ENCODE data around the gene KIAA1671.

KIAA1671 gene

DNA sequence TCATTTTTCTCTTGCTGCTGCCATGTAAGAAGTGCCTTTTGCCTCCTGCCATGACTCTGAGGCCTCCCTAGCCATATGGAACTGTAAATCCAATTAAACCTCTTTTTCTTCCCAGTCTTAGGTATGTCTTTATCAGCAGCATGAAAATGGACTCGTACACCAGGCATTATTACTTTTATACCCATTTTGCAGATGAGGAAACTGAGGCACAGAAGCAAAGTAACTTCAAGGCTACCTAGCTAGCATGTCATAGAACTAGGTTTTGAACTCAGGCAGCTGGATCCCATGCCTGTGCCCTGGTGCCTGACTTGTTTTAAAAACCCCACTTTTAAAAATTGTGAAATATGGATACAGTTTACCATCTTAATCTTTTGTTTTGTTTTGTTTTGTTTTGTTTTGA lies 25.8 kb downstream of the KIAA1671 start:
- Histone ChIP-seq H3K56ac (ENCODE audit: low read length) (no peak overlapping the region), H3K79me1 (ENCODE audit: low read length) (peaks cover 14% of the 10 kb centered on the region), H3K23ac (ENCODE audit: low read length) (no peak overlapping the region), H4K5ac (ENCODE audit: low read length) (no peak overlapping the region), H3K4me3 (ENCODE audit: low read length) (no peak overlapping the region), H3K9ac (ENCODE audit: low read length) (no peak overlapping the region), H3K79me2 (ENCODE audit: control insufficient read depth, insufficient read depth, low read length) (no peaks in the 10 kb centered on the region), H3K27me3 (ENCODE audit: insufficient read depth, low read length, poor library complexity) (no peaks in the 10 kb centered on the region), H3K36me3 (ENCODE audit: control insufficient read depth, insufficient read depth, low read length) (no peaks in the 10 kb centered on the region), H3K4me1 (ENCODE audit: control insufficient read depth, low read depth, low read length) (peaks cover 14% of the 10 kb centered on the region), H3K27ac (ENCODE audit: low read depth, low read length) (no peak overlapping the region), H4K8ac (ENCODE audit: low read depth, low read length) (no peak overlapping the region), H2BK120ac (ENCODE audit: low read depth, low read length) (no peak overlapping the region), H2BK5ac (ENCODE audit: low read length) (no peak overlapping the region), H3K4ac (ENCODE audit: low read depth, low read length) (no peak overlapping the region), H2BK15ac (replicated peaks; ENCODE audit: low read depth) (no peak overlapping the region), H2AK5ac (ENCODE audit: low read length) (no peak overlapping the region), H3K18ac (ENCODE audit: low read length) (no peak overlapping the region), H3K4me2 (ENCODE audit: low read length) (no peak overlapping the region)
- no CpG with 5 or more reads among the region's 1 CpG for WGBS (ENCODE audit: extremely low coverage, insufficient coverage, low lambda C conversion rate)
- DNase-seq: no peak

DNA sequence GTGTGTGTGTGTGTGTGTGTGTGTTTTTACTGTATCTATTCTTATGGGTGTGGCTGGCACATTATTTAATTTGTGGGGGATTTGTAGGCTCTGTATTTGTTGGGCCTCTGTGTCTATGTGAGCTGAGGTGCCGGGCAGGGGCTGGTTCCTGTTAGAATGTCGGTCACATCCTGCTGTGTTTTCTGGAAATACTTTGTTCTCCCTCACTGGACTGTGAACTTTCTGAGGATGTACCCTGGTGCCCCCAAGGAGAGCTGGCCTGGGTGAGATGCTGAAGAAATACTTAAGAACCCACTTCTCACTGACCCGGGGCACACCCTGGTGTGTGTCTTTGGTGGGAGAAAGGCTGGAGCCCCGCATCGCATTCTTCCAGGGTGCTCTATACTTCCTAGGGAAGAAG lies 28.6 kb downstream of the KIAA1671 start:
- H3K4ac ChIP-seq (ENCODE audit: low read depth, low read length): no peak overlapping the region
- H2BK5ac ChIP-seq (ENCODE audit: low read length): no peak overlapping the region
- no peak overlapping the region for H3K9ac ChIP-seq (ENCODE audit: low read length)
- no peak overlapping the region for H3K18ac ChIP-seq (ENCODE audit: low read length)
- no peak overlapping the region for H3K56ac ChIP-seq (ENCODE audit: low read length)
- DNase-seq: no peak
- H3K27ac ChIP-seq (ENCODE audit: low read depth, low read length): no peak overlapping the region
- no peak overlapping the region for H2BK15ac ChIP-seq (replicated peaks; ENCODE audit: low read depth)
- no peak overlapping the region for H4K8ac ChIP-seq (ENCODE audit: low read depth, low read length)
- peaks cover 2% of the 10 kb centered on the region for H3K79me2 ChIP-seq (ENCODE audit: control insufficient read depth, insufficient read depth, low read length)
- H3K4me3 ChIP-seq (ENCODE audit: low read length): no peak overlapping the region
- no peaks in the 10 kb centered on the region for H3K36me3 ChIP-seq (ENCODE audit: control insufficient read depth, insufficient read depth, low read length)
- H3K79me1 ChIP-seq (ENCODE audit: low read length): peaks cover 13% of the 10 kb centered on the region
- no peak overlapping the region for H3K23ac ChIP-seq (ENCODE audit: low read length)
- WGBS (ENCODE audit: extremely low coverage, insufficient coverage, low lambda C conversion rate): no CpG with 5 or more reads among the region's 5 CpGs
- no peak overlapping the region for H4K5ac ChIP-seq (ENCODE audit: low read length)
- no peaks in the 10 kb centered on the region for H3K27me3 ChIP-seq (ENCODE audit: insufficient read depth, low read length, poor library complexity)
- peak overlapping the region; percentile 3 for H2BK120ac ChIP-seq (ENCODE audit: low read depth, low read length)
- H3K4me2 ChIP-seq (ENCODE audit: low read length): no peak overlapping the region
- peak overlapping the region; percentile 14 for H2AK5ac ChIP-seq (ENCODE audit: low read length)
- peaks cover 13% of the 10 kb centered on the region for H3K4me1 ChIP-seq (ENCODE audit: control insufficient read depth, low read depth, low read length)

DNA sequence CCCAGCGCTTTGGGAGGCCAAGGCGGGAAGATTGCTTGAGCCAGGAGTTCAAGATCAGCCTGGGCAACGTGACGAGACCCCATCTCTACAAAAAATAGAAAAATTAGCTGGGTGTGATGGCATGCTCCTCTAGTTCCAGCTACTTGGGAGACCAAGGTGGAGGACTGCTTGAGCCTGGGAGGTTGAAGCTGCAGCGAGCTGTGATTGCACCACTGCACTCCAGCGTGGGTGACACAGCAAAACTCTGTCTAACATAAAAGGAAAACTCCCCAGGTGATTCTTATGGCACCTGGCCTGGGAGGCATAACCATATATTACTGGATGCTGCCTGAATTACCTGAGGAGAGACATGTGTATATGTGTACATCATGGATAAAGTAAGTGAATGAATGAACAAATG lies 29.1 kb downstream of the KIAA1671 start:
- Histone ChIP-seq H3K79me1 (ENCODE audit: low read length) (peaks cover 10% of the 10 kb centered on the region), H3K4me1 (ENCODE audit: control insufficient read depth, low read depth, low read length) (peaks cover 13% of the 10 kb centered on the region), H3K4me3 (ENCODE audit: low read length) (no peak overlapping the region), H2BK120ac (ENCODE audit: low read depth, low read length) (no peak overlapping the region), H3K9ac (ENCODE audit: low read length) (no peak overlapping the region), H3K56ac (ENCODE audit: low read length) (no peak overlapping the region), H2AK5ac (ENCODE audit: low read length) (no peak overlapping the region), H3K79me2 (ENCODE audit: control insufficient read depth, insufficient read depth, low read length) (peaks cover 2% of the 10 kb centered on the region), H3K18ac (ENCODE audit: low read length) (no peak overlapping the region), H3K27me3 (ENCODE audit: insufficient read depth, low read length, poor library complexity) (no peaks in the 10 kb centered on the region), H3K23ac (ENCODE audit: low read length) (no peak overlapping the region), H3K4ac (ENCODE audit: low read depth, low read length) (no peak overlapping the region), H3K36me3 (ENCODE audit: control insufficient read depth, insufficient read depth, low read length) (no peaks in the 10 kb centered on the region), H2BK15ac (replicated peaks; ENCODE audit: low read depth) (no peak overlapping the region), H4K5ac (ENCODE audit: low read length) (no peak overlapping the region), H4K8ac (ENCODE audit: low read depth, low read length) (no peak overlapping the region), H3K4me2 (ENCODE audit: low read length) (no peak overlapping the region), H3K27ac (ENCODE audit: low read depth, low read length) (no peak overlapping the region), H2BK5ac (ENCODE audit: low read length) (no peak overlapping the region)
- WGBS (ENCODE audit: extremely low coverage, insufficient coverage, low lambda C conversion rate): no CpG with 5 or more reads among the region's 6 CpGs
- DNase-seq: no peak

DNA sequence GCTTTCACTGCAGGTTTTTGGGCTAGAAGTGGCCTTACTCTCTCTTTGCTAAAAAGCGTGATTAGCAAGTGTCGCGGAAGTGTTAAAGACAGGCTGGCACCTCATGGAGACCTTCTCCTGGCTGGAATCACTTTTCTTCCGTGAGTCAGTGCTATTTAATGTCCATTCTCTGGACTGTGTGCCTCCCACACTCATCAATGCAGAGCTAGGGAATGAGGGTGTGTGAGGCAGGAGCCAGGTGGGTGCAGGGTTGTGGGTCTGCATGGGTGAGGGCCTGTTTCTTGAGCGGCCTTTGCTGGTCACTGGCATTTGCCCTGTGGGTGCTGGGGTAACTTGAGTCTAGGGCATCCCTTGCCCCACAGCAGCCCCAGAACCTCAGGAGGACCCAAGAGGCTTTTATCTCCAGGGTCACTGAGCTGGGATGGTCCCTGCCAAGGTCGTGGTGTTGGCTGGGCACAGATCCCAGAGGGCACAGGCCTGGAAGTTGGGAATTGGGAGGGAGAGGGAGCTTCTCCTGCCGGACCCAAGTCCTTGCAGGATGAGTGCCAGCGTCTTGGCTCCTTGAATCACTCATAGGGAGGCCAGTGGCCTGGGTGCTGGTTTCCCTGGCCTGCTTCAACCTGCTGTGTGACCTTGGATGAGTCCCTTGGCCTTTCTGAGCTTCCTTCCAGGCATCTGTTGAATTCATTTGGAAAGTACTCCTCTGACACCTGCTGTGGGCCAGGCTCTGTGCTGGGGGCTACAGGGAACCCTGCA lies 30.0 kb downstream of the KIAA1671 start:
- Histone ChIP-seq H3K27ac (ENCODE audit: low read depth, low read length) (no peak overlapping the region), H3K4me1 (ENCODE audit: control insufficient read depth, low read depth, low read length) (peaks cover 10% of the 10 kb centered on the region)
- WGBS (ENCODE audit: extremely low coverage, insufficient coverage, low lambda C conversion rate): no CpG with 5 or more reads among the region's 8 CpGs

DNA sequence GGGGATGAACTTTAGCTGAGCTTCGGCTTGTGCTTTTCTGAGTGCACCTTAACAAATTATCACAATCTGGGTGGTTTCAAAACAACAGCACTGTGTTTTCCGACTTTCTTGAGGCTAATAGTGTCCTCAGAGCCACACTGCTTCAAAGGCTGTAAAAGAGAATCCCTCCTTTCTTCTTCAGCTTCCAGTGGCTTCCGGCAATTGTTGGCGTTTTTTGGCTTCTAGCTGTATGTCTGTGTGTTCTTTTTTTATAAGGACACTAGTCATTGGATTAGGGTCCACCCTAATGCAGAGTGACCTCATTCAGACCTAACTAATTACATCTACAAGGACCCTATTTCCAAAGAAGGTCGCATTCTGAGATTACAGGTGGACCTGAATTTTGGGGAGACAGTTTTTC lies 30.6 kb downstream of the KIAA1671 start:
- peaks cover 12% of the 10 kb centered on the region for H3K79me1 ChIP-seq (ENCODE audit: low read length)
- no peak overlapping the region for H3K9ac ChIP-seq (ENCODE audit: low read length)
- H3K36me3 ChIP-seq (ENCODE audit: control insufficient read depth, insufficient read depth, low read length): no peaks in the 10 kb centered on the region
- no peak overlapping the region for H4K5ac ChIP-seq (ENCODE audit: low read length)
- no peak overlapping the region for H3K23ac ChIP-seq (ENCODE audit: low read length)
- WGBS (ENCODE audit: extremely low coverage, insufficient coverage, low lambda C conversion rate): no CpG with 5 or more reads among the region's 5 CpGs
- H3K4me3 ChIP-seq (ENCODE audit: low read length): no peak overlapping the region
- H3K27me3 ChIP-seq (ENCODE audit: insufficient read depth, low read length, poor library complexity): no peaks in the 10 kb centered on the region
- H2BK120ac ChIP-seq (ENCODE audit: low read depth, low read length): peak overlapping the region; percentile 55
- no peak for DNase-seq
- peaks cover 7% of the 10 kb centered on the region for H3K4me1 ChIP-seq (ENCODE audit: control insufficient read depth, low read depth, low read length)
- no peak overlapping the region for H3K4ac ChIP-seq (ENCODE audit: low read depth, low read length)
- H4K8ac ChIP-seq (ENCODE audit: low read depth, low read length): no peak overlapping the region
- H3K18ac ChIP-seq (ENCODE audit: low read length): no peak overlapping the region
- H3K4me2 ChIP-seq (ENCODE audit: low read length): no peak overlapping the region
- H2AK5ac ChIP-seq (ENCODE audit: low read length): no peak overlapping the region
- no peak overlapping the region for H2BK5ac ChIP-seq (ENCODE audit: low read length)
- H3K27ac ChIP-seq (ENCODE audit: low read depth, low read length): no peak overlapping the region
- H3K56ac ChIP-seq (ENCODE audit: low read length): no peak overlapping the region
- H3K79me2 ChIP-seq (ENCODE audit: control insufficient read depth, insufficient read depth, low read length): peaks cover 4% of the 10 kb centered on the region
- H2BK15ac ChIP-seq (replicated peaks; ENCODE audit: low read depth): no peak overlapping the region

More for the DNA sequence above, 30.0 kb downstream of the KIAA1671 start:
- H3K27me3 ChIP-seq (ENCODE audit: insufficient read depth, low read length, poor library complexity): no peaks in the 10 kb centered on the region
- H4K8ac ChIP-seq (ENCODE audit: low read depth, low read length): no peak overlapping the region
- no peak overlapping the region for H2BK15ac ChIP-seq (replicated peaks; ENCODE audit: low read depth)
- no peaks in the 10 kb centered on the region for H3K36me3 ChIP-seq (ENCODE audit: control insufficient read depth, insufficient read depth, low read length)
- H3K4me3 ChIP-seq (ENCODE audit: low read length): no peak overlapping the region
- H3K23ac ChIP-seq (ENCODE audit: low read length): peak overlapping the region; percentile 48
- peak; percentile 28 for DNase-seq
- H3K18ac ChIP-seq (ENCODE audit: low read length): no peak overlapping the region
- no peak overlapping the region for H2BK120ac ChIP-seq (ENCODE audit: low read depth, low read length)
- H3K79me2 ChIP-seq (ENCODE audit: control insufficient read depth, insufficient read depth, low read length): peaks cover 4% of the 10 kb centered on the region
- H3K79me1 ChIP-seq (ENCODE audit: low read length): peaks cover 9% of the 10 kb centered on the region
- H3K9ac ChIP-seq (ENCODE audit: low read length): peak overlapping the region; percentile 2
- H3K4ac ChIP-seq (ENCODE audit: low read depth, low read length): no peak overlapping the region
- H2BK5ac ChIP-seq (ENCODE audit: low read length): peak overlapping the region; percentile 69
- H4K5ac ChIP-seq (ENCODE audit: low read length): no peak overlapping the region
- H2AK5ac ChIP-seq (ENCODE audit: low read length): peak overlapping the region; percentile 44
- H3K56ac ChIP-seq (ENCODE audit: low read length): peak overlapping the region; percentile 75
- no peak overlapping the region for H3K4me2 ChIP-seq (ENCODE audit: low read length)

DNA sequence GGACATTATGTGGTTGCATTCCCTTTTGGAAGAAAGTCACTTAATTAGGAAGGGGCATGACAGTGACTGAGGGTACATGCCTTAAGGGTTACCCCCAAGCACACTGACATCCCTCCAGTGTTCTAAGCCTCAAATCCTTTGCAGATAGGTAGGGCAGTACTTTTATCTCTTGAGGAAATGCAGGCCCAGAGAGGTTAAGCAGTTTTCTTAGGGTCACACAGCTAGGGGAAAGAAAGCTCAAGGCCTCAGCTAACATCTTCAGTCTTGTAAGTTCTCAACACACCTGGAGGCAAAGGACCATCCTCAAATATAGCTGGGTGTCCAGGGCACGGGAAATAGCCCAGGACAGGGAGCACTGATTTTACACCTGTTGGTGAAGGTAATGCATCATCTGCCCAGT lies 31.6 kb downstream of the KIAA1671 start:
- WGBS (ENCODE audit: extremely low coverage, insufficient coverage, low lambda C conversion rate): no CpG with 5 or more reads among the region's 1 CpG
- no peaks in the 10 kb centered on the region for H3K36me3 ChIP-seq (ENCODE audit: control insufficient read depth, insufficient read depth, low read length)
- H3K4me1 ChIP-seq (ENCODE audit: control insufficient read depth, low read depth, low read length): peaks cover 7% of the 10 kb centered on the region
- H3K4me3 ChIP-seq (ENCODE audit: low read length): no peak overlapping the region
- DNase-seq: no peak
- no peak overlapping the region for H3K9ac ChIP-seq (ENCODE audit: low read length)
- H3K4ac ChIP-seq (ENCODE audit: low read depth, low read length): no peak overlapping the region
- H3K79me2 ChIP-seq (ENCODE audit: control insufficient read depth, insufficient read depth, low read length): peaks cover 4% of the 10 kb centered on the region
- no peak overlapping the region for H2BK120ac ChIP-seq (ENCODE audit: low read depth, low read length)
- H3K23ac ChIP-seq (ENCODE audit: low read length): no peak overlapping the region
- H4K5ac ChIP-seq (ENCODE audit: low read length): no peak overlapping the region
- no peak overlapping the region for H2AK5ac ChIP-seq (ENCODE audit: low read length)
- peaks cover 14% of the 10 kb centered on the region for H3K79me1 ChIP-seq (ENCODE audit: low read length)
- no peak overlapping the region for H3K56ac ChIP-seq (ENCODE audit: low read length)
- H3K18ac ChIP-seq (ENCODE audit: low read length): peak overlapping the region; percentile 44
- no peak overlapping the region for H2BK15ac ChIP-seq (replicated peaks; ENCODE audit: low read depth)
- no peaks in the 10 kb centered on the region for H3K27me3 ChIP-seq (ENCODE audit: insufficient read depth, low read length, poor library complexity)
- H4K8ac ChIP-seq (ENCODE audit: low read depth, low read length): no peak overlapping the region
- H3K4me2 ChIP-seq (ENCODE audit: low read length): no peak overlapping the region
- no peak overlapping the region for H2BK5ac ChIP-seq (ENCODE audit: low read length)
- peak overlapping the region; percentile 21 for H3K27ac ChIP-seq (ENCODE audit: low read depth, low read length)

All from mesendoderm (in vitro differentiated cells).